NT2/D1 (cell line): ENCODE results near the gene SCNN1B.

ENCODE experiments used
- DNase-seq: peaks from one replicate; pipeline ENCODE4 v3.0.0-alpha.2; 2011; ENCODE audit warnings: low read depth, low spot score
- H3K27me3 ChIP-seq: 2 replicates; pipeline ENCODE4 v1.6.0; 2011; ENCODE audit warnings: mild to moderate bottlenecking; ENCODE audit not compliant: insufficient read length, insufficient read depth
- H3K36me3 ChIP-seq: 2 replicates; pipeline ENCODE4 v1.6.1; 2011; ENCODE audit warnings: mild to moderate bottlenecking, low read length, mixed read lengths; ENCODE audit not compliant: insufficient read depth, insufficient read length
- H3K4me1 ChIP-seq: 2 replicates; pipeline ENCODE4 v1.5.1; 2011; ENCODE audit not compliant: insufficient read depth, insufficient read length
- H3K4me3 ChIP-seq: 2 replicates; pipeline ENCODE4 v1.5.1; 2011; ENCODE audit warnings: low read depth; ENCODE audit not compliant: insufficient read length
- H3K9ac ChIP-seq: 2 replicates; pipeline ENCODE4 v1.6.0; 2011; ENCODE audit warnings: low read depth; ENCODE audit not compliant: insufficient read length
- H3K9me3 ChIP-seq: 2 replicates; pipeline ENCODE4 v1.5.1; 2011; ENCODE audit warnings: mild to moderate bottlenecking, low read length; ENCODE audit not compliant: insufficient read depth
- SUZ12 ChIP-seq: IDR thresholded peaks from 2 replicates; pipeline ENCODE4 v1.6.1; 2011; ENCODE audit not compliant: insufficient read length, insufficient read depth; ENCODE audit errors: extremely low read depth
- YY1 ChIP-seq: IDR thresholded peaks from 2 replicates; pipeline ENCODE4 v1.6.1; 2011; ENCODE audit not compliant: insufficient read length, insufficient read depth
- ZNF274 ChIP-seq: IDR thresholded peaks from 2 replicates; pipeline ENCODE4 v1.6.1; 2011; ENCODE audit warnings: mild to moderate bottlenecking, low read depth, low read length

SCNN1B gene

DNA sequence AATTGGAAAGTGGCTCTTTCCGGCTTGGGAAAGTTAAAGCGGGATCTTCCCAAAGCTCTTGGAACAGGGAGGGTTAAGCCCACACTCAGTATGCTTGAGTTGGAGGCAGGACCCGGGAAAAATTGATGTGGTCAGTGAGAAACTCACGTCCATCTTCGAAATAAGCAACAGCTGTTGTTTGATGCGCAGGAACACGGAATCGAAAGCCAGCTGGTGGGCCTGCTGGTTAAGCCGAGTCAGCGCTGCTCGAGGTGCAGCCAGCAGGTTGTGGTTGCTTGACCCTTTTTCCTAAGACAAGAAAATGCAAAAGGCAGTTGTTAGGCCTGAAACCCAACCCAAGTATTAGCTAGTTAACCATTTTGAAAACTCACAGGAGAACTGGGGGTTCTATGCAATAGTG is 101.4 kb downstream of the SCNN1B start:
- H3K4me1 ChIP-seq = peaks cover 13% of the 10 kb centered on the region
- H3K4me3 ChIP-seq = no peak overlapping the region
- peaks cover 54% of the 10 kb centered on the region for H3K36me3 ChIP-seq

DNA sequence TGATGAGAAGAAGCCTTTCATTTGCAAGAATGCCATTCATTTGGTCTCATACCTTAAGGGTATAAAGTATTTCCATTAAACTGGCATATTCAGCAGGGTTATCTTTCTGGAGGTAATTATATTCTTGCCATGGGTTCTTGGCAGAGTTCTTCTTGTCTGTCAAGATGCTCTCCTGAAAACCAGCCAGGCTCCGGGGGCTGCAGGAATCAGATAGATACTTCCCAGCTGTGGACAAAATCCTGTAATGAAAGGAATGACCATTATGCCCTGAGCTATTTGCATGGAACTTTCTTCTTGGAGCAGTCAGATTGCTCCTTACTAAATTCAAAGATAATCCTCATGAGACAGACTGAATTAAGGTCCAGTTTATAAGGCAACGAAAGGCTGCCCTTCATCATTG is 103.9 kb downstream of the SCNN1B start:
- DNase-seq = no peak
- H3K36me3 ChIP-seq = peaks cover 57% of the 10 kb centered on the region

More for the DNA sequence above, 101.4 kb downstream of the SCNN1B start:
- DNase-seq = no peak
- Histone ChIP-seq H3K9me3 (no peaks in the 10 kb centered on the region), H3K9ac (no peak overlapping the region), H3K27me3 (no peaks in the 10 kb centered on the region)
- TF ChIP-seq SUZ12 (no peak), YY1 (no peak), ZNF274 (no peak)

DNA sequence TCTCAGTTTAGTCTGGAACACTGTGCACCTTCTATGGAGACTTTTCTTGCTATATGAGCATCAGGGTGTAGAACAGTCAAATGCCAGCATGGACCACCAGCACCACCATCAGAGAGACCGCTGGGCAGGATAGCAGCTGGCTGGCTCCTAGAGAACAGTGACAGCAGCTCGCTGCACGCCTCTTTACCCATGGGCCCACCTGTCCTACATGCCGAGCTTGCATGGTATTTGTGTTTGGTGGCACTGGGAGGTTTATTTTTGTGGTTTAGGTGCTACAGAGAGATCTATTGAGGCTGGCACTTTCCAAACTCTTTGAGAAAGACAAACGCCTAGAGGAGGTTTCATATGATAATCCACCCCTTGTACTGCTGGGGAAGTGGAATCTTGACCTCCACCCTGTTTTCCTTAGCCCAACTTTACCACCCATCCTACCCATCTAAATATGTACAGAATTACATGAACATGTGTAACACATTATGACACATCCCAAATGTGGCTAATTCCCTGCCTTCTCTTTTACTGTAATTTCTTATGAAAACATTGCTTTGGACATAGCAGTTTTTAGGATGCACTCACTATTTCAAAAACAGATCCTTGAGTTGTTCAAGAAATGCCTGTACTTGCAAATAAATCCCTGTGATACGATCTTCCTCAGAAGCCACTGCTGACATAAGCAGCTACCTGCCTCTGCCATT is 104.6 kb downstream of the SCNN1B start:
- H3K27me3 ChIP-seq = no peaks in the 10 kb centered on the region
- peaks cover 10% of the 10 kb centered on the region for H3K4me1 ChIP-seq
- no peak overlapping the region for H3K4me3 ChIP-seq
- H3K9ac ChIP-seq = no peak overlapping the region
- H3K9me3 ChIP-seq = no peaks in the 10 kb centered on the region
- H3K36me3 ChIP-seq = peaks cover 58% of the 10 kb centered on the region
- no peak for DNase-seq
- TF ChIP-seq SUZ12 (no peak), ZNF274 (no peak), YY1 (no peak)

More for the DNA sequence above, 103.9 kb downstream of the SCNN1B start:
- Histone ChIP-seq H3K4me3 (no peak overlapping the region), H3K27me3 (no peaks in the 10 kb centered on the region), H3K9ac (no peak overlapping the region), H3K4me1 (peaks cover 10% of the 10 kb centered on the region), H3K9me3 (no peaks in the 10 kb centered on the region)
- TF ChIP-seq ZNF274 = no peak
- no peak for TF ChIP-seq SUZ12
- no peak for TF ChIP-seq YY1

DNA sequence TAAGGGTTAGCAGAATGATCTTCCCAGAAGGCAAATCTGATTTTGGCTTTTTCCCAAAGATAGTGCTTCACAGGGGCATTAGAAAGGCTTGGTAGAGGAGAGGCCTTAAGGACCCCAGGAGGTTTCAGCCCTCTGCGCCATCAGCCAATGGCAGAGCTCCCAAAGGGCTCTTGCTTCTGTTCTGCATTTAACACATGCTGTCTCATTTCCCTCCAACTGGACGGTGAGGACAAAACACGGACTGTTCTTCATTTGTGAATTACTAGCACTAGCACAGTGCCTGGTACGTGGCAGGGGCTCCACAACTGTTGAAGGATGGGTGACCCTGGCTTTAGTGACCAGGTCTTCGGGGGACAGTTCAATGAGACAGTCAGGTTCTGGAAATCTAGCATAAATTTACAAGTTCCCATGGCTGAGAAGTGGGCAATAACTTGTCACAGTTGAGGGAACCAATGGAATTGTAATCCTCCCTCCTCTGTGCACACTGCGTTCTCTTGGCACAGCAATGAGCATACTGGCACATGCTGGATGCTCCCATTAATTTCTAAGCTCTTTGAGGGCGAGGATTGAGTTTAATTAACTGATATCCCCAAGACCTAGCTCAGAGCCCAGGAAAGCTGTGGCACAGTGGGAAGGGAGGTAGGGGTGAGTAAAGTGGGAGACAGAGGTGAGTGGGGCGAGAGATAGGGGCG is 105.5 kb downstream of the SCNN1B start:
- no peak overlapping the region for H3K9ac ChIP-seq
- H3K27me3 ChIP-seq = no peaks in the 10 kb centered on the region
- TF ChIP-seq ZNF274 (no peak), YY1 (no peak), SUZ12 (no peak)
- no peaks in the 10 kb centered on the region for H3K9me3 ChIP-seq
- H3K4me3 ChIP-seq = no peak overlapping the region
- H3K36me3 ChIP-seq = peaks cover 61% of the 10 kb centered on the region
- no peak for DNase-seq
- peaks cover 10% of the 10 kb centered on the region for H3K4me1 ChIP-seq

DNA sequence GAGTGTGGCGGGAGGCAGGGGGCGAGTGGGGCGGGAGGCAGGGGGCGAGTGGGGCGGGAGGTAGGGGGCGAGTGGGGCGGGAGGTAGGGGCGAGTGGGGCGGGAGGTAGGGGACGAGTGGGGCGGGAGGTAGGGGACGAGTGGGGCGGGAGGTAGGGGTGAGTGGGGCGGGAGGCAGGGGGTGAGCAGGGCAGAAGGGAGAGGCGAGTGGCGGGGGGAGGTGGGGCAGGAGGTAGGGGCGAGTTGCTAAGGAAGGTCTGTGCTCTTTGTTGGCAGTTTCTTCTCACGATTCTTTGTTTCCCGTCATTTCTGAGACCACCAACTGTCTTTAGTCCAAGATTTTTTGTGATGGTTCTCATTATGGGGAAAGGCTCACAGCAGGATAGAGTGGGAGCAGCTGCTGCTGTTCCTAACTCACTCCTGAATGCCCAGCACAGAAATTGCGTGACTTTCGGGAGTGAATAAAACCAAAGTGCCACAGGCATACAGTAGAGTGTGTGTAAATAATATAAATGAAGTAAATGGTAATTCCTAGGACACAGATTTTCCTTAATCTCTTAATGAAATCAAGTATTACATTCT is 106.2 kb downstream of the SCNN1B start:
- no peak for DNase-seq
- no peaks in the 10 kb centered on the region for H3K9me3 ChIP-seq
- H3K9ac ChIP-seq = no peak overlapping the region
- peaks cover 55% of the 10 kb centered on the region for H3K36me3 ChIP-seq
- no peaks in the 10 kb centered on the region for H3K27me3 ChIP-seq
- no peak overlapping the region for H3K4me3 ChIP-seq
- TF ChIP-seq SUZ12 (no peak), ZNF274 (no peak), YY1 (no peak)
- H3K4me1 ChIP-seq = peaks cover 10% of the 10 kb centered on the region

DNA sequence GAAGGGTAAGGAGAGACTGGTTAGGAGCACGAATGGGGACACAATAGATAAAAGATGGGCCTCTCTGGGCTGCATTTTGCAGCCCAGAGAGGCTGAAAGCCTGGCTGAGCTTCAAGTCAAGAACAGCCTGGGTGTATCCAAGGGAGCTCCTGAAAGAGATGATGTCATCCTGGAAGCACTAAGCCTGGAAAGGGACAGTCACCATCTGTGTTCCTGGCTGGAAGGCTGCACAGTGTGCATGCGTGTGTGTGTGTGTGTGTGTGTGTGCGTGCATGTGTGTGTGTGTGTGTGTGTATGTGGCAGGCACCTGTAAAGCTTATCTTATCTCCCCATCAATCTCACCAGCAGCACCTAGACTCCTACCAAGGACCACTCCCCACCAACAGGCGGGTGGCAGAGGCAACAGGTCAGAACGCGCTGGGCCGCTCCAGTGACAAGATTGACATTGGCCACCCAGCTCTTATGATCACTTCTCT is 106.8 kb downstream of the SCNN1B start:
- peaks cover 55% of the 10 kb centered on the region for H3K36me3 ChIP-seq

DNA sequence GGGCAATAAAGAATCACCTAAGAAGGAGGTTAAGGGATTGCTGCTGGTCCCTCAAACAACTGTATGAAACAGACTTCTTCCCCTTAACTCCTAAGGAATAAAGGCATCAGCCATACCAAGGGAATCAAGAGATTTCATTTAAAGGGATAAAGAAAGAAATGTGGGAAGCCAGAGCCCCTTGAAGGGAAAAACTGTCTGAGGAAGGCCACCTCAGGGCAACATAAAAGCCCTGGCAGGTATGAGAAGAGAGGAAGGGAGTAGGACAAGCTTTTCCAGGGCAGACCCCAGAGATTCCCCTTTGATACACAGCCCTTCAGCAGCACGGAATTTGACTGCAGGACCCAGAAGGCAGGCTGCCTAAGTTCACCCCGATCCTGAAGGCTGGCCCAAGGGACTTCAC is 107.4 kb downstream of the SCNN1B start:
- Histone ChIP-seq H3K4me1 (peaks cover 10% of the 10 kb centered on the region), H3K36me3 (peaks cover 53% of the 10 kb centered on the region)

More for the DNA sequence above, 106.8 kb downstream of the SCNN1B start:
- TF ChIP-seq SUZ12 (no peak), ZNF274 (no peak), YY1 (no peak)
- Histone ChIP-seq H3K4me3 (no peak overlapping the region), H3K27me3 (no peaks in the 10 kb centered on the region), H3K4me1 (peaks cover 10% of the 10 kb centered on the region), H3K9ac (no peak overlapping the region), H3K9me3 (no peaks in the 10 kb centered on the region)
- peak; percentile 36 for DNase-seq

More for the DNA sequence above, 107.4 kb downstream of the SCNN1B start:
- no peak for TF ChIP-seq SUZ12
- no peak for TF ChIP-seq ZNF274
- no peak for TF ChIP-seq YY1
- no peaks in the 10 kb centered on the region for H3K27me3 ChIP-seq
- no peaks in the 10 kb centered on the region for H3K9me3 ChIP-seq
- no peak for DNase-seq
- H3K4me3 ChIP-seq = no peak overlapping the region
- H3K9ac ChIP-seq = no peak overlapping the region
